ENCODE measurements around the gene RGS9.
"Not testable (repeated sequence)": the region's sequence is repeated elsewhere in the genome, so short reads cannot be mapped to it uniquely, and the experiment has no call there.

RGS9 gene

GRCh38 chr17:65155622-65156021, 18.5 kb downstream of the RGS9 start:
- DNase-seq (ENCODE audit: low read depth in 4 of 4, low spot score in 1 of 4) = no peak

- no peak for DNase-seq (ENCODE audit: low read depth in 4 of 4, low spot score in 1 of 4)
Measured at GRCh38 chr17:65156185-65156834, 19.1 kb downstream of the RGS9 start.

GRCh38 chr17:65156835-65157565, 19.8 kb downstream of the RGS9 start:
- no peak for DNase-seq (ENCODE audit: low read depth in 4 of 4, low spot score in 1 of 4)

- DNase-seq (ENCODE audit: low read depth in 4 of 4, low spot score in 1 of 4) = no peak
Measured at GRCh38 chr17:65158041-65158440, 20.9 kb downstream of the RGS9 start.

- DNase-seq (ENCODE audit: low read depth in 4 of 4, low spot score in 1 of 4) = no peak
Measured at GRCh38 chr17:65158622-65159021, 21.5 kb downstream of the RGS9 start.

- no peak for DNase-seq (ENCODE audit: low read depth in 4 of 4, low spot score in 1 of 4)
Measured at GRCh38 chr17:65160516-65160915, 23.3 kb downstream of the RGS9 start.

GRCh38 chr17:65163990-65164495, 26.9 kb downstream of the RGS9 start:
- peak in 2 of 4 experiments; percentile 39 to 52 for DNase-seq (ENCODE audit: low read depth in 4 of 4, low spot score in 1 of 4)

GRCh38 chr17:65166787-65167186, 29.6 kb downstream of the RGS9 start:
- no peak for DNase-seq (ENCODE audit: low read depth in 4 of 4, low spot score in 1 of 4)

- DNase-seq (ENCODE audit: low read depth in 4 of 4, low spot score in 1 of 4) = no peak
Measured at GRCh38 chr17:65167566-65167965, 30.4 kb downstream of the RGS9 start.

GRCh38 chr17:65169691-65170090, 32.5 kb downstream of the RGS9 start:
- DNase-seq (ENCODE audit: low read depth in 4 of 4, low spot score in 1 of 4) = no peak

GRCh38 chr17:65170839-65171238, 33.7 kb downstream of the RGS9 start:
- no peak for DNase-seq (ENCODE audit: low read depth in 4 of 4, low spot score in 1 of 4)

GRCh38 chr17:65171752-65172151, 34.6 kb downstream of the RGS9 start:
- no peak for DNase-seq (ENCODE audit: low read depth in 4 of 4, low spot score in 1 of 4)

GRCh38 chr17:65172496-65173136, 35.4 kb downstream of the RGS9 start:
- no peak for DNase-seq (ENCODE audit: low read depth in 4 of 4, low spot score in 1 of 4)

GRCh38 chr17:65173284-65173793, 36.2 kb downstream of the RGS9 start:
- DNase-seq (ENCODE audit: low read depth in 4 of 4, low spot score in 1 of 4) = peak in 3 of 4 experiments; percentile 20 to 42 (median 38)

GRCh38 chr17:65173976-65174683, 37.0 kb downstream of the RGS9 start:
- no peak for DNase-seq (ENCODE audit: low read depth in 4 of 4, low spot score in 1 of 4)

- no peak for DNase-seq (ENCODE audit: low read depth in 4 of 4, low spot score in 1 of 4)
Measured at GRCh38 chr17:65174974-65175373, 37.8 kb downstream of the RGS9 start.

- no peak for DNase-seq (ENCODE audit: low read depth in 4 of 4, low spot score in 1 of 4)
Measured at GRCh38 chr17:65175952-65176351, 38.8 kb downstream of the RGS9 start.

- no peak for DNase-seq (ENCODE audit: low read depth in 4 of 4, low spot score in 1 of 4)
Measured at GRCh38 chr17:65176646-65177409, 39.7 kb downstream of the RGS9 start.

- no peak for DNase-seq (ENCODE audit: low read depth in 4 of 4, low spot score in 1 of 4)
Measured at GRCh38 chr17:65177901-65178300, 40.7 kb downstream of the RGS9 start.

- DNase-seq (ENCODE audit: low read depth in 4 of 4, low spot score in 1 of 4) = not testable (repeated sequence)
Measured at GRCh38 chr17:65180276-65180675, 43.1 kb downstream of the RGS9 start.
